Astrocyte of the cerebellum (primary cell): ENCODE measurements around the gene MTF2.
A peak's percentile ranks its signal among the peaks of the same experiment; 100 is the strongest.

ENCODE experiments used
- DNase-seq: peaks from one replicate; pipeline ENCODE4 v3.0.0-alpha.2; 2011; ENCODE audit warnings: low read depth
- H3K4me3 ChIP-seq: 2 replicates; pipeline ENCODE4 v1.5.1; 2011; ENCODE audit warnings: mild to moderate bottlenecking, low read depth, low read length, moderate library complexity
- in situ Hi-C: cut with HindIII; loops from 2 replicates; pipeline ENCODE4 v1.10.0; 2017; ENCODE audit warnings: low sequenced_read_pairs
- TF ChIP-seq, protein P1 (sequence below): IDR thresholded peaks from 2 replicates; pipeline ENCODE4 v1.5.1; 2012; ENCODE audit warnings: low read length, low read depth, moderate library complexity, mild to moderate bottlenecking; ENCODE audit errors: missing control alignments

Gene MTF2

DNA sequence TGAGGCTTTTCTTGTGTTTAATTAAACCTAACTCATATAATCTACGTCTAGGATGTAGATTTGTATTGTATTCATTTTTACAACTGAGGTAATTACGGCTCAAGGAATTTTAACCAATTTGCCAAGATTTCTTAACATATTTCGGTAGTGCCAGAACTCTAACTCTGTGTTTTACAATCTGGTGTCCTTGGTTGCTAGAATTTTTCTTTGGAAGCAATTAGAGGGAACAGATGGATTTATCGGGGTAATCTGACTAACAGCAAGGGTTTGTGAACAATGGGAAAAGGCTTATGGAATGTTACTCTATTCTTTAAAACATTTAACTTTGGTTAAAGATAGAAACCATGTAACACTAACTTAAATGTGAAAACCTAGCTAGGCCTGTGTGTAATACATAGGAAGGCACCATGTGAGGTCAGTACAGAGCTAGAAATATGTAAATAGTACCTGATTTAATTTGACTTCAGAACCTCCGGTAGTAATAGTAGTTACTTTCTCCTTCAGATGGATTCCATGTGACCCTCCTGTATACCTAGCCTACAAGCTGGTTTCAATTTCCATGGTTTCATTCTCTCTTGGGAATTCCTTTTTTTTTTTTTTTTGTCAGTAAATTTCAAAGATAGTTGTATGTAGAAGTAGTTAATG is 1.2 kb downstream of the MTF2 start:
- peak; percentile 73 for DNase-seq
- peak overlapping the region; percentile 92 for H3K4me3 ChIP-seq
- TF ChIP-seq, protein P1, sequence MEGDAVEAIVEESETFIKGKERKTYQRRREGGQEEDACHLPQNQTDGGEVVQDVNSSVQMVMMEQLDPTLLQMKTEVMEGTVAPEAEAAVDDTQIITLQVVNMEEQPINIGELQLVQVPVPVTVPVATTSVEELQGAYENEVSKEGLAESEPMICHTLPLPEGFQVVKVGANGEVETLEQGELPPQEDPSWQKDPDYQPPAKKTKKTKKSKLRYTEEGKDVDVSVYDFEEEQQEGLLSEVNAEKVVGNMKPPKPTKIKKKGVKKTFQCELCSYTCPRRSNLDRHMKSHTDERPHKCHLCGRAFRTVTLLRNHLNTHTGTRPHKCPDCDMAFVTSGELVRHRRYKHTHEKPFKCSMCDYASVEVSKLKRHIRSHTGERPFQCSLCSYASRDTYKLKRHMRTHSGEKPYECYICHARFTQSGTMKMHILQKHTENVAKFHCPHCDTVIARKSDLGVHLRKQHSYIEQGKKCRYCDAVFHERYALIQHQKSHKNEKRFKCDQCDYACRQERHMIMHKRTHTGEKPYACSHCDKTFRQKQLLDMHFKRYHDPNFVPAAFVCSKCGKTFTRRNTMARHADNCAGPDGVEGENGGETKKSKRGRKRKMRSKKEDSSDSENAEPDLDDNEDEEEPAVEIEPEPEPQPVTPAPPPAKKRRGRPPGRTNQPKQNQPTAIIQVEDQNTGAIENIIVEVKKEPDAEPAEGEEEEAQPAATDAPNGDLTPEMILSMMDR = peak; percentile 39
- in situ Hi-C loops = no loop called here

DNA sequence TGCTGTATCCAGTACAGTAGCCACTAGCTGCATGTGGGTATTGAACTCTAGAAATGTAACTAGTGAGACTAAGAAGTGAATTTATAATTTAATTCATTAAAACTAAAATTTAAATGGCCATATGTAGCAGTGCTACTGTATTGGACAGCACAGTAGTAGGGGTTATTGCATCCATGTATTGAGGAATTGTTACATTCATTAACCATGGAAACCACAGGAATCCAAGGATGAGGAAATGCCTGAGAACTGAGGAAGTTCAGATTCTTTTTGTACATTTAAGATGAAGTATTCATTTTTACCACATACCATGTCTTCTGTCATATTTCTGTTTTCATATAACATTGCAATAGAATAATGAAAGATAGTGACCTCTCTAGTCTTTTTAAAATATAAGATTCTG is 2.6 kb downstream of the MTF2 start:
- peak; percentile 81 for DNase-seq

GRCh38 chr1:93082313-93082712 is 3.2 kb downstream of the MTF2 start:
- no peak for DNase-seq
- H3K4me3 ChIP-seq = no peak overlapping the region
- in situ Hi-C loops = no loop called here
- TF ChIP-seq, protein P1 = no peak

More for the DNA sequence above, 2.6 kb downstream of the MTF2 start:
- peak overlapping the region; percentile 92 for H3K4me3 ChIP-seq
- TF ChIP-seq, protein P1 = no peak
- in situ Hi-C loops = no loop called here

GRCh38 chr1:93083979-93084378 is 4.9 kb downstream of the MTF2 start:
- in situ Hi-C loops = no loop called here
- TF ChIP-seq, protein P1 = no peak
- H3K4me3 ChIP-seq = no peak overlapping the region
- no peak for DNase-seq

- in situ Hi-C loops = loop anchor here (5.0 kb wide), 1 partner anchor 85 kb away; no protein-coding TSS in a partner anchor
- no peak for DNase-seq
- H3K4me3 ChIP-seq = no peak overlapping the region
- TF ChIP-seq, protein P1 = no peak
These were observed 8.4 kb downstream of the MTF2 start for GRCh38 chr1:93087532-93087931.

- TF ChIP-seq, protein P1 = no peak
- in situ Hi-C loops = no loop called here
- no peak for DNase-seq
- H3K4me3 ChIP-seq = no peak overlapping the region
These were observed 14.4 kb downstream of the MTF2 start for GRCh38 chr1:93093332-93094006.
